Retina (tissue), 1 donor: ENCODE results near the gene SARS1.

Experiments used
- DNase-seq: peaks from one replicate; pipeline ENCODE4 v3.0.0-alpha.2; 2016

SARS1 gene

GRCh38 chr1:109251277-109252166 lies 37.8 kb downstream of the SARS1 start:
- DNase-seq, result no peak

DNA sequence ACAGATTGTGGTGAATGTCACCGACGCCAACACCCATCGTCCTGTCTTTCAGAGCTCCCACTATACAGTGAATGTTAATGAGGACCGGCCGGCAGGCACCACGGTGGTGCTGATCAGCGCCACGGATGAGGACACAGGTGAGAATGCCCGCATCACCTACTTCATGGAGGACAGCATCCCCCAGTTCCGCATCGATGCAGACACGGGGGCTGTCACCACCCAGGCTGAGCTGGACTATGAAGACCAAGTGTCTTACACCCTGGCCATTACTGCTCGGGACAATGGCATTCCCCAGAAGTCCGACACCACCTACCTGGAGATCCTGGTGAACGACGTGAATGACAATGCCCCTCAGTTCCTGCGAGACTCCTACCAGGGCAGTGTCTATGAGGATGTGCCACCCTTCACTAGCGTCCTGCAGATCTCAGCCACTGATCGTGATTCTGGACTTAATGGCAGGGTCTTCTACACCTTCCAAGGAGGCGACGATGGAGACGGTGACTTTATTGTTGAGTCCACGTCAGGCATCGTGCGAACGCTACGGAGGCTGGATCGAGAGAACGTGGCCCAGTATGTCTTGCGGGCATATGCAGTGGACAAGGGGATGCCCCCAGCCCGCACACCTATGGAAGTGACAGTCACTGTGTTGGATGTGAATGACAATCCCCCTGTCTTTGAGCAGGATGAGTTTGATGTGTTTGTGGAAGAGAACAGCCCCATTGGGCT lies 38.6 kb downstream of the SARS1 start:
- DNase-seq, result no peak

GRCh38 chr1:109252893-109253802 lies 39.4 kb downstream of the SARS1 start:
- peak; percentile 80 for DNase-seq

DNA sequence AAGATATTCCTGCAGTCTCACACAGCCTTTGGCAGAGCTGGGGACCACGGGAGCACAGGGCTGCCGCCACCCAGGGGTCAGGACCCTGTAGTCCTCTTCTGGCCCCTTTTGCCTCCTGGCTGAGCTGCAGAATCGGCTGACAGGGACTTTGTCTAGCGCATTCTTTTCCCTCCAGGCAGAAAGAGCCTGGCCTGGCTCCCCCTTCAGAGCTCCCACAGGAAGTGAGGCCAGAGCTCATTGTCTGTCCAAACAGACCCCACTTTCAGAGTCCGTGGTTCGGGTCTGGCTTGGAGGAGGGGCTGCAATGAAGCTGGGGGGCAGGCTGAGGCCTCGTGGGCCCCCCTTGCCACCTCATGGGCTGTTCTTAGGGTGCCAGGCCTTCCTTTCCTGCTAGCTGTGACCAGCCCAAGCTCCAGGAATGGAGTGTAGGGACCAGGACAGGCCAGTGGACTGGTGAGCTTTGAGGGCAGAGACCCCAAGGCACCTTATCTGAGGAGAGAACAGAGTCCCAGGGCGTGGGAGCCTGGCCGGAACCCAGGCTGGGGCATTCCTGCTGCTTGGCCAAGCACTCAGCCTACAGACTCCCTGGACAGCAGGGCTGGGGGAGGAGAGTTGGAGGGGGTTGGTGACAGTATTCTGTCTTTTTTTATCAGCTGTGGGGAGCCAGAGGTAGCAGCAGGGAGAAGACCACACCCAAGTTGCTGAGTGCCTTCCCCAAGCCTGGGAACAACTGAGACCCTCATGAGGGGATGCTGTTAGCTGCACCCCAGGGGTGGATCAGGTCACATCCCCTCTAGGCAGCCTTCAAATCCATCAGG lies 40.3 kb downstream of the SARS1 start:
- DNase-seq, result peak; percentile 80

- no peak for DNase-seq
Measured at GRCh38 chr1:109254621-109255096, 40.9 kb downstream of the SARS1 start.

- peak; percentile 87 for DNase-seq
Measured at GRCh38 chr1:109255097-109255651, 41.5 kb downstream of the SARS1 start.

DNA sequence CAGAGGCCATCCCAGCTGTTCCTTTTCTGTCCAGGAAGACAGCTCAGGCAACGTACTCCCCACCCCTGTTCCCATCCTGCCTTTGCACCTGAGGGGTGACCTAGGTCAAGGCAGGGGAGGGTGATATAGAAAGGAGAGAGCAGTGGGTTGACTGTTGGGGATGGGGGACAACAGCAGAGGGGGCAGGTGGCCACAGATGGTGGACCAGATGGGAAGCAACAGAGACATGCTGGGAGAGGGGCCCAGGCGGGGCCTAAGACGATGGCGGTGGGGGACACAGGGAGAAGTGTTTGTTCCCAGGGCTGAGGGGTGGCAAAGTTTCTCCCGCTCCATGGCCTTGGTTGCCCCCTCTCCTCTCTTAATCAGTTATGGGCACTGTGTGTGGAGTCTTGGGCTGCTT lies 42.0 kb downstream of the SARS1 start:
- DNase-seq, result no peak

DNA sequence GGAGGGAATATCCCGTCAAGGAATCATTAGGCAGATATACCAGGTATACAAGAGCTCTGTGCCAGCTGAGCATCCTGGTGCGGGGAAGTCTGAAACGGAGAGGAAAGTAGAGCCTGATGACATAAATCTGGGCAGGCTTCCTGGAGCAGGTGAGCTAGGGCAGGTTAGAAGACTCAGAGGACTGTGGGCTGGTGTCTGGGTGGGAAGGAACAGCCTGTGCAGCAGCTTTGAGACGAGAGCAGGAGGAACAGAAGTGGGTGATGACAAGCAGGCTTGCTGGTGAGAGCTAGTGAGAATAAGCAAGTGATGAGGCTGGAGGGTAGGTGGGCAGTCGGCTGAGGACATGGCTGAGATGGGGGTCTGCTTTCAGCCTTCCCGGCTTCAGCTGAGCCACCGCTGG lies 42.4 kb downstream of the SARS1 start:
- no peak for DNase-seq

DNA sequence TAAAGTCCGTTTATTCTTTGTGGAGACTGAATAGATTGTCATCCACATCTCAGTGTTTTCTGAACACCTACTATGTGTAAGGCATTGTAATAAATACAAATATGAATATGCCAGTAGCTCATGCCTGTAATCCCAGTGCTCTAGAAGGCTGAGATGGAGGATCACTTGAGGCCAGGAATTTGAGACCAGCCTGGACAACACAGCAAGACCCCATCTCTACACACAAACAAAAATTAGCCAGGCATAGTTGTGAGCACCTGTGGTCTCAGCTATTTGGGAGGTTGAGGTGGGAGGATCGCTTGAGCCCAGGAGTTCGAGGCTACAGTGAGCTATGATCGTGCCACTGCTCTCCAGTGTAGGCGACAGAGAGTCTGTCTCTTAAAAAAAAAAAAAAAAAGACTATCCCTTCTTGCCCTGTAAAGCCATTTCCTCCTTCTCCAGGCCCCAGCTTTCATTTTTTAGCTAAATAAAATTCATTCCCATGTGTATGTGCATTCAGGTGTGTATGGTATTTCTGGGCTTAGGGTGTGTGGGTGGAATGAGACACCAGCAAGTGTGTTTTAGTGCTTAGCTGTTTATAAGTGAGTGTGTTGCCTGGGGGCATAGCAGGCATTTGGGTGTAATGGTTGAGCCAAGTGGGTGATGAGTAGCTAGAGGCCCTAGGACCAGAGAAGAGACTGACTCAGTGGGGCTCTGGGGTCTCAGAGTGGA lies 43.4 kb downstream of the SARS1 start:
- no peak for DNase-seq

DNA sequence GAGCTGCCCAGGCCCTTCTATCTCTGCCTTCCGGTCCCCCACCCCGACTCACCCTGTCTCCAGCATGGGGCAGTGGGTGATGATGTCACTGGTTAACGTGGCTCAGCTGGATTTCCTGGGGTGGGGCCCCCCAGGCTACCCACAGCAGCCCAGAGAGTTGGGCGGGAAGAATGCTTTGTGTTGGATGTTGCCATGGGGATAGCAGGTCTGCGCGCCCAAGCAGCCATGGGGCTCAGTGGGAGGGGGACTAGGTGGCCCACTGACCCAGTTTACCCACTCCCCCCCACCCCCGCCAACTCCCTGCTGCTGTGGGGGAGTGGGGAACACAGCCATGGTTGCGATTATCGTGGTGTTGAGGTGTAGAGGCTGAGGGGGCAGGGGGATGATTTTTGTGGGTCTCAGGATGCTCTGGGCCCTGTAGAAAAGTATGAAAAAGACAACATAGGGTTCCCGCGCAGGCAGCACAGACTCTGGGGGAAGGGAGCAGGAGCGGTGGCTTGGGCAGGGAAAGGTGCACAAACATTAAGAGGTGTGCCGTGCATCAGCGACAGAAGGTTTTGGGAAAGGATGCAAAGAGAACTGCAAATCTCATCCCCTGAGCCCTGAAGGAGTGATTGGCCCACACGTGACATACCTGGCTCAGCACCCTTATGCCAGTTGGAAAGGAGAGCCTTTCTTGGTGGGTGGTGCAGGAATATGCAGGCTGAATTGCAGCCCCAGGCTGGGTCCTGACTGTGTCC lies 44.1 kb downstream of the SARS1 start:
- DNase-seq, result peak; percentile 82

DNA sequence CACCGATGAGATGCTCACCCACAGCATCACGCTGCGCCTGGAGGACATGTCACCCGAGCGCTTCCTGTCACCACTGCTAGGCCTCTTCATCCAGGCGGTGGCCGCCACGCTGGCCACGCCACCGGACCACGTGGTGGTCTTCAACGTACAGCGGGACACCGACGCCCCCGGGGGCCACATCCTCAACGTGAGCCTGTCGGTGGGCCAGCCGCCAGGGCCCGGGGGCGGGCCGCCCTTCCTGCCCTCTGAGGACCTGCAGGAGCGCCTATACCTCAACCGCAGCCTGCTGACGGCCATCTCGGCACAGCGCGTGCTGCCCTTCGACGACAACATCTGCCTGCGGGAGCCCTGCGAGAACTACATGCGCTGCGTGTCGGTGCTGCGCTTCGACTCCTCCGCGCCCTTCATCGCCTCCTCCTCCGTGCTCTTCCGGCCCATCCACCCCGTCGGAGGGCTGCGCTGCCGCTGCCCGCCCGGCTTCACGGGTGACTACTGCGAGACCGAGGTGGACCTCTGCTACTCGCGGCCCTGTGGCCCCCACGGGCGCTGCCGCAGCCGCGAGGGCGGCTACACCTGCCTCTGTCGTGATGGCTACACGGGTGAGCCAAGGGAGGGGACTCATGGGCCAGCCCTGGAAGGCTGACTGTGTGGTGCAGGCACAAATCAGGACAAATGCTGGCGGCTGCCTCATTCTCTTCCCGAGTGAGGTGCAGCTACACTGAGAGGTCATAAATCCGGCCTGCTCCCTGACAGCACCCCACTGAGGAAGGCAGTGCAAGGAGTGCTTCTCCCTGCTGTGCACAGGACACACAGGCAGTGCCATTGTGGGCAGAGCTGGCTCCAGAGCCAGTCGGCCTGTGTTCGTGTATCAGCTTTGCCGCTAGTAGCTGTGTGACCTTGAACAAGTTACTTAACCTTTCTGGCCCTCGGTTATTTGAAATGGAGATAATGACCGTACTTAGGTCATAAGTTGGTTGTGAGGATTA lies 45.1 kb downstream of the SARS1 start:
- no peak for DNase-seq

DNA sequence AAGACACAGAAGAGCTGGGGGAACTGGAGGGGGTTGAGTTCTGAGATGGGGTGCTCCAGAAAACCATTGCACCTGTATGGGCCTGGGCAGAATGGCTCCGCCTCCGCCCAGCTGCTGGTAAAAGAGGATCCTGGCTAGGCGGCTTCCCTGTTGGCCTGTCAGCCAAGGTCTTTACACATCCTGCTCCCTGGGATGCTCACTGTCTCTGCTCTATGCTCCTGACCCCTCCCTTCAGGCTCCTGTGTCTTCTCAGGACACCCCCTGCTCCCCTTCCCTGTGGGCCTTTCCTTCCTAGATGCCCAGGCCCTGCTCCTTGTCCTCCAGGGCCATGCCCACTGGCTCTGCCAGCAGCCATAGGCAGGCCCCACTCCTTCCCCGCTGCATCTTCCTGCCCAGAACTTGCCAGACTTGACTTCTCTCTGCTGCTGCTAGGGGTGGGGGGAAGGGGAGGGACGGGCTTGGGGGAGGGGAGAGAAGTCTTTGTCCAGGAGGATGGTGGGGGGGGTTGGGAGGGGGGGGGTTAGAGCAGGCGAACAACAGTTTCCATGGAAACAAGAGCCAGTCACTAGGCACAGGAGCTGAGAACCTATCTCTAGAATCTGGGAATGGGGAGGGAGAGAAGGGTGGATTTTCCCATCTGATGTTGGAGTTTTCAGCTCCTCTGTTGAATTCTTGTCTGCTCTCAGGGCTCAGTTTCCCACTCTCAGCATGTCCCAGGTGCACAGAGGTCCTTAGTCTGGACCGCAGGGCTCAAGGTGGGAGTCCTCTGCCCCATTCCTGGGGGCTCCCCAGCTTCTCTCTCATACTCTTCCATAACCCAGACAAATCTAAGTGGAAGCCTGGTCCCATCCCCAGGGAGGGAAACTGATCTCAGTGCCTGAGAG lies 46.2 kb downstream of the SARS1 start:
- DNase-seq, result no peak

- no peak for DNase-seq
Measured at GRCh38 chr1:109261006-109261405, 47.3 kb downstream of the SARS1 start.

- no peak for DNase-seq
Measured at GRCh38 chr1:109261578-109261977, 47.9 kb downstream of the SARS1 start.

DNA sequence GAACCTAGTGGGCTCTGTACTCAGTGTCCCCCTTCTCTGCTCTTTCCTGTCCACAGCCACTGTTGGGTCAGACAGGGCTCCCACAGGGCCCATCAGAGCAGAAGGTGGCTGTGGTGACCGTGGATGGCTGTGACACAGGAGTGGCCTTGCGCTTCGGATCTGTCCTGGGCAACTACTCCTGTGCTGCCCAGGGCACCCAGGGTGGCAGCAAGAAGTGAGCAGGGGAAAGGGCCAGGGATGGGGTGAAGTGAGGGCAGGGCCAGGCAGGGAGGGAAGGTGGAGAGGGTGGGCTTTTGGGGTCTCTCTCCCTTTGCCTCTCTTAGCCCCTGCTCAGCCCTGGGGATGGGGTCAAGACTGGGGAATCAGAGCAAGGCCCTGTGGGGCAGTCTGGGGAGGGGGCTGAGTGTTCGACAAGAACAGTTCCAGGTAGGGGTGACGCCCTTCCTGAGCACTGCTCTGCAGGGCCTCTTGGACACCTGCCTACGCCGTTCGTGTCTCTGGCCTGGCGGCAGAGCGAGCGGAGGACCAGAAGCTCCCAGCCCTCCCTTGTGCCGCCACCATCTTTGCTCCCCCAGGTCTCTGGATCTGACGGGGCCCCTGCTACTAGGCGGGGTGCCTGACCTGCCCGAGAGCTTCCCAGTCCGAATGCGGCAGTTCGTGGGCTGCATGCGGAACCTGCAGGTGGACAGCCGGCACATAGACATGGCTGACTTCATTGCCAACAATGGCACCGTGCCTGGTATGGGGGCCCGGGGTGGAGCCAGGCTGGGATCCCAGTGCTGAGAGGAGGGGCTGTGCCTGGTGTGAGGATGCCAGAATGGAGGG lies 48.7 kb downstream of the SARS1 start:
- no peak for DNase-seq

GRCh38 chr1:109263234-109263596 lies 49.5 kb downstream of the SARS1 start:
- DNase-seq, result no peak
